Testis (tissue), 2 donors: Measurements from ENCODE around the gene A2M.

Source experiments
- POLR2A ChIP-seq: fragments of 450-650 bp; IDR thresholded peaks from one replicate; pipeline ENCODE4 v1.6.1; 2017; ENCODE audit warnings: antibody characterized with exemption, mild to moderate bottlenecking, moderate library complexity
- TF ChIP-seq, protein P1 (sequence below), 3 experiments: fragments of 450-650 bp in 2 of 3; fragments of 200-600 bp in 1 of 3; sonication (generic) in 1 of 3; IDR thresholded peaks; one replicate each; pipeline ENCODE4 v1.5.1; 2016 to 2019; ENCODE audit warnings: antibody characterized with exemption in 3 of 3, mild to moderate bottlenecking in 2 of 3, moderate library complexity in 1 of 3

DNA sequence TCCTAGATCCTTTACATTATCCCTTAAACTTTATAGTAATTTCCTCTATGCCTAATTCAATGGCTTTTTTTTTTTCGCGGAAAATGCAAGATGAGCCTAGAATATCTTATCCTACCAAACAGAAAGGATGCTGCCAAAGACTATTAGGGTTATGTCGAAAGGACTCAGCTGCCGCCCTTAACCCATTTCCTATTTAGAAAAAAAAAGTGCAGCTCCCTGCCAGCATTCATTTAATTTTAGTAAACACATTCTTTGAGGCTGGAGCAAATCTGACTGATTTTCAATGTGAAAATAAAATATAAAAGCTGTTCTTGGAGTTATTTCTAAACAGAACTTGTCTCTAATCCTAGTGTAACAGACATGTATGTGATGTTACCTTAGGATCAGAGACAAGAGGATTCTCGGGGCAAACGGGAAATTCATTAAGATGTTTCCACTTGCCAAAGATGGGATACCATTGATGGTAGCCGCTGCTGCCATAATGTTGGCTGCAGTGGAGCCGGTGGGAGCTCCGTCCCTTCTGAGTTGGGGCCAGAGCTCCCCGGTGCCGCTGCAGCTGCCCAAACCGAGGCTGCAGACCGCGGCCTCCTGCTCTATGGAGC is 8.2 kb upstream of the A2M start:
- no peak for TF ChIP-seq POLR2A
- TF ChIP-seq, protein P1, sequence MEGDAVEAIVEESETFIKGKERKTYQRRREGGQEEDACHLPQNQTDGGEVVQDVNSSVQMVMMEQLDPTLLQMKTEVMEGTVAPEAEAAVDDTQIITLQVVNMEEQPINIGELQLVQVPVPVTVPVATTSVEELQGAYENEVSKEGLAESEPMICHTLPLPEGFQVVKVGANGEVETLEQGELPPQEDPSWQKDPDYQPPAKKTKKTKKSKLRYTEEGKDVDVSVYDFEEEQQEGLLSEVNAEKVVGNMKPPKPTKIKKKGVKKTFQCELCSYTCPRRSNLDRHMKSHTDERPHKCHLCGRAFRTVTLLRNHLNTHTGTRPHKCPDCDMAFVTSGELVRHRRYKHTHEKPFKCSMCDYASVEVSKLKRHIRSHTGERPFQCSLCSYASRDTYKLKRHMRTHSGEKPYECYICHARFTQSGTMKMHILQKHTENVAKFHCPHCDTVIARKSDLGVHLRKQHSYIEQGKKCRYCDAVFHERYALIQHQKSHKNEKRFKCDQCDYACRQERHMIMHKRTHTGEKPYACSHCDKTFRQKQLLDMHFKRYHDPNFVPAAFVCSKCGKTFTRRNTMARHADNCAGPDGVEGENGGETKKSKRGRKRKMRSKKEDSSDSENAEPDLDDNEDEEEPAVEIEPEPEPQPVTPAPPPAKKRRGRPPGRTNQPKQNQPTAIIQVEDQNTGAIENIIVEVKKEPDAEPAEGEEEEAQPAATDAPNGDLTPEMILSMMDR (IDR thresholded peaks at IDR 0.05) = no peak
